Measurements from ENCODE around the gene ZPR1. TPM values are rescaled to one million over a fixed set of nuclear protein-coding genes. Genes with fewer than 3 reads are reported as not detected.
A peak's percentile ranks its signal among the peaks of the same experiment; 100 is the strongest.

The ZPR1 gene
- polyA plus RNA-seq, 1 donor from 2014 or later = 34.5 TPM

- peak overlapping the region; percentile 81 for H3K27ac ChIP-seq (ENCODE audit: low read length)
- peak overlapping the region; percentile 68 for H3K4me2 ChIP-seq (ENCODE audit: low read length)
- peak overlapping the region; percentile 97 for H2AFZ ChIP-seq (ENCODE audit: low read depth, low read length)
Observed at GRCh38 chr11:116788534-116788933, 711 bp upstream of the ZPR1 start.

DNA sequence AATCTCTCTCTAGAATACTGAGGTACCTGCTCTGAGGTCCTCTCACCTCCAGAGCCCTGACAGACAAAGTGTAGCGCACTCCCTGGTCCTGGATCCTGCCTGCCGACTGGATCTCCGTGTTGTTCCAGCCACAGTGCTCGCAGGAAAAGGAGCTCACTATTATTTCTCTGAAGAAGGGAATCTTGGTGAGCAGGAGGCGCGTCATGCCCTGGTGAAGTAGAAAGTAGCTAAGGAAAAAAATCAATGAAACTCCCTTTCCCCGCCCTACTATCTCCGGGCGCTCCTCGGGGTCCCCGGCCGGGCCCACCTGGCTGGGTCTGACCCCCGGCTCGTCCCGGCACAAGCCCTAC is 412 bp downstream of the ZPR1 start:
- peak overlapping the region; percentile 41 for H3K27ac ChIP-seq (ENCODE audit: low read length)
- no peak for TF ChIP-seq REST (IDR thresholded peaks at IDR 0.05; ENCODE audit: borderline replicate concordance)
- TF ChIP-seq CTCF (IDR thresholded peaks at IDR 0.05; ENCODE audit: poor library complexity, severe bottlenecking) = no peak
- no peak for TF ChIP-seq EZH2 (IDR thresholded peaks at IDR 0.05; ENCODE audit: borderline replicate concordance, insufficient read depth, low read length, poor library complexity, severe bottlenecking)
- no peak for TF ChIP-seq RAD21 (conservative IDR thresholded peaks at IDR 0.05)
- no peak for TF ChIP-seq POLR2AphosphoS5 (IDR thresholded peaks at IDR 0.05)
- TF ChIP-seq MXI1 (conservative IDR thresholded peaks at IDR 0.05; ENCODE audit: poor library complexity, severe bottlenecking) = no peak
- no peak for TF ChIP-seq TAF1 (IDR thresholded peaks at IDR 0.05; ENCODE audit: low read depth)

More at GRCh38 chr11:116788534-116788933, 711 bp upstream of the ZPR1 start:
- TF ChIP-seq CTCF (IDR thresholded peaks at IDR 0.05; ENCODE audit: poor library complexity, severe bottlenecking) (no peak), EZH2 (IDR thresholded peaks at IDR 0.05; ENCODE audit: borderline replicate concordance, insufficient read depth, low read length, poor library complexity, severe bottlenecking) (no peak), POLR2AphosphoS5 (IDR thresholded peaks at IDR 0.05) (no peak), EP300 (conservative IDR thresholded peaks at IDR 0.05; ENCODE audit: poor library complexity, severe bottlenecking) (no peak), REST (IDR thresholded peaks at IDR 0.05; ENCODE audit: borderline replicate concordance) (no peak), TAF1 (IDR thresholded peaks at IDR 0.05; ENCODE audit: low read depth) (no peak), MXI1 (conservative IDR thresholded peaks at IDR 0.05; ENCODE audit: poor library complexity, severe bottlenecking) (no peak), RAD21 (conservative IDR thresholded peaks at IDR 0.05) (no peak), SMC3 (conservative IDR thresholded peaks at IDR 0.05; ENCODE audit: poor library complexity) (no peak)
- Histone ChIP-seq H3K9me3 (ENCODE audit: low read length) (no peaks in the 10 kb centered on the region), H3K4me3 (ENCODE audit: low read length) (peak overlapping the region; percentile 91), H3F3A (ENCODE audit: insufficient read depth, low read length, poor library complexity, severe bottlenecking) (no peaks in the 10 kb centered on the region), H3K36me3 (ENCODE audit: insufficient read depth, low read length) (no peaks in the 10 kb centered on the region), H3K9me2 (ENCODE audit: insufficient read depth, low read length) (no peaks in the 10 kb centered on the region), H3K79me2 (replicated peaks; ENCODE audit: insufficient read depth, low read length) (peaks cover 12% of the 10 kb centered on the region), H3K9ac (ENCODE audit: low read length) (peak overlapping the region; percentile 82), H4K20me1 (ENCODE audit: insufficient read depth) (no peaks in the 10 kb centered on the region), H3K27me3 (ENCODE audit: insufficient read depth, low read depth, low read length) (no peaks in the 10 kb centered on the region)

More for the DNA sequence above, 412 bp downstream of the ZPR1 start:
- Histone ChIP-seq H3F3A (ENCODE audit: insufficient read depth, low read length, poor library complexity, severe bottlenecking) (no peaks in the 10 kb centered on the region), H3K4me3 (ENCODE audit: low read length) (peak overlapping the region; percentile 91), H3K9me2 (ENCODE audit: insufficient read depth, low read length) (no peaks in the 10 kb centered on the region), H3K36me3 (ENCODE audit: insufficient read depth, low read length) (no peaks in the 10 kb centered on the region), H3K27me3 (ENCODE audit: insufficient read depth, low read depth, low read length) (no peaks in the 10 kb centered on the region), H3K79me2 (replicated peaks; ENCODE audit: insufficient read depth, low read length) (peaks cover 12% of the 10 kb centered on the region), H2AFZ (ENCODE audit: low read depth, low read length) (peak overlapping the region; percentile 97), H4K20me1 (ENCODE audit: insufficient read depth) (no peaks in the 10 kb centered on the region), H3K4me2 (ENCODE audit: low read length) (peak overlapping the region; percentile 99), H3K9ac (ENCODE audit: low read length) (peak overlapping the region; percentile 82), H3K9me3 (ENCODE audit: low read length) (no peaks in the 10 kb centered on the region)
